ENCODE data around the gene MAPK8.

DNA sequence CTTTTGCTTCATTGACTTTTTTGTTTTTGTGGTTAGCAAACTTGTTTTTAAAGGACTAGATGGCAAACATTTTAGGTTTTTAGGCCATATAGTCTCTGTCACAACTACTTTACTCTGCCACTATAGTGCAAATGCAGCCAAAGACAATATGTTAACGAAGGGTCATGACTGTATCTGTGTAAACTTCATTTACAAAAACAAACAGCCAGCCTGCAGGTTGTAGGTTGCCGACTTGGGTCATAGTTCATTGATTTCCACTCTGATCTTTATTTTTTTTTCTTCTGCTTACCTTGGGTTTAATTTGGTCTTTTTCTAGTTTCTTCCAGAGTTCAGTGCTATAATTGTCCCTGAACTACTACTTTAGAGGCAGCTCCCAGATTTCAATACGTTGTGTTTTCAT is 178.4 kb downstream of the MAPK8 start:
- no peak for TF ChIP-seq IRF1 (CRISPR knock-in tag; IDR thresholded peaks at IDR 0.05; ENCODE audit: borderline replicate concordance)
- TF ChIP-seq, protein P1, sequence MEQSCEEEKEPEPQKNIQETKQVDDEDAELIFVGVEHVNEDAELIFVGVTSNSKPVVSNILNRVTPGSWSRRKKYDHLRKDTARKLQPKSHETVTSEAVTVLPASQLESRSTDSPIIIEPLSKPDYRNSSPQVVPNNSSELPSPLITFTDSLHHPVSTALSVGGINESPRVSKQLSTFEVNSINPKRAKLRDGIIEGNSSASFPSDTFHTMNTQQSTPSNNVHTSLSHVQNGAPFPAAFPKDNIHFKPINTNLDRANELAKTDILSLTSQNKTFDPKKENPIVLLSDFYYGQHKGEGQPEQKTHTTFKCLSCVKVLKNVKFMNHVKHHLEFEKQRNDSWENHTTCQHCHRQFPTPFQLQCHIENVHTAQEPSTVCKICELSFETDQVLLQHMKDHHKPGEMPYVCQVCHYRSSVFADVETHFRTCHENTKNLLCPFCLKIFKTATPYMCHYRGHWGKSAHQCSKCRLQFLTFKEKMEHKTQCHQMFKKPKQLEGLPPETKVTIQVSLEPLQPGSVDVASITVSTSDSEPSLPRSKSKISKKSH (CRISPR knock-in tag; IDR thresholded peaks at IDR 0.05): no peak
- TF ChIP-seq HNRNPH1 (optimal IDR thresholded peaks at IDR 0.05; ENCODE audit: low read depth, low read length): no peak
- TF ChIP-seq ETV6 (IDR thresholded peaks at IDR 0.05; ENCODE audit: borderline replicate concordance in 1 of 2, low read depth in 2 of 2, low read length in 1 of 2): no peak
- TF ChIP-seq ETV6 (CRISPR knock-in tag; IDR thresholded peaks at IDR 0.05; ENCODE audit: borderline replicate concordance): no peak
- no peak for TF ChIP-seq RBM14 (IDR thresholded peaks at IDR 0.05; ENCODE audit: borderline replicate concordance, insufficient read depth, low read depth, low read length)
- TF ChIP-seq GTF3C2 (IDR thresholded peaks at IDR 0.05; ENCODE audit: borderline replicate concordance, extremely low read depth, insufficient read length): no peak
- TF ChIP-seq SIRT6 (IDR thresholded peaks at IDR 0.05; ENCODE audit: low read depth, low read length): no peak
- TF ChIP-seq FOXK2 (conservative IDR thresholded peaks at IDR 0.05 in 1 of 2, IDR thresholded peaks at IDR 0.05 in 1 of 2; ENCODE audit: low read depth in 2 of 2): no peak

All from K562 (cell line).